ENCODE data around the gene MAN2B2.

Gene MAN2B2

GRCh38 chr4:6546681-6547447, 28.1 kb upstream of the MAN2B2 start:
- no peak for DNase-seq (ENCODE audit: low spot score)

DNA sequence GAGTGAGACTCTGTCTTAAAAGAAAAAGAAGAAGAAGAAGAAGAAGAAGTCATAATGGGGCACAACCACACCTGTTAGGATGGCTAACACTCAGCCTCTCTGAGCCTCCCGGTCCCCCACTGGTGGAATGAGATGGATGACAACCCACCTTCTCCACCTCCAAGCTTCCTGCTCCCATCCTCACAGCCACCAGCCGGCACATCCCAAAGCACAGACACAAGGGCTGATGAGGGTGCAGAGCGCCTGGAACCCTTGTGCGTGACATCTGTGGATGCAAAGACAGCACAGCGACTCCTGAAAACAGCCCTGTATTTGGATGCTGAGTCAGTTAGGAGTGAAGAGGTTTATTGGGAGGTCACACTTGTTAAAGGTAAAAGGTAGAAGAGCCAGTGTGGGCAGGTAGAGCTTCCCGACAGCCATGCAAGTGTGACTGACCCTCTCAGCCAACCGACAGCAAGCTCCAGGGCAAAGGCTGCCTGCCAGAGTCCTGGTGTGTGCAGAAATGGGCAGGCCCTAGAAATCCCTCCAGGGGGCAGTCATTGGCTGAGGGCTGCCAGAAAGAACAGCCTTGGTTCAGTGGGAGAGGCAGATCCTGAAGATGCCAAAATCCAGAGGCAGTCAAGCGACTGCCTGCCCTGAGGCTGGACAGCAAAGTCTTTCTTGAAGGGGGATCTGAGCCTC, 26.6 kb upstream of the MAN2B2 start:
- DNase-seq (ENCODE audit: low spot score), result no peak

DNA sequence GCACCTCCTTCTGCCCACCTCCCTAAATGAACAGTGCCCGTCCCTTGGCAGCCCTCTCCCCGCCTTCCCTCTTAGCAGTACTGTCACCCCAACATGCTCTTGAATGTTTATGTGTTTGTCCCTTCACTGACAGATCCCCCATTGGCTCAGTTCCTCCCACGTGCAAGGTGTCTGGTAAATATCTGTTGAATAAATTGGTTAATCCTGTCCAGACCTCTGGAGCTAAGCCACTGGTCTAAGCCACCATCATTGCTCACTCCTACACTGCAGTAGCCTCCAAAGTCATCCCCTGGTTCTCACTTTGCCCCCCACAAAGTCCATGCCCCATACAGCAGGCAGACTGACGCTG, 26.1 kb upstream of the MAN2B2 start:
- DNase-seq (ENCODE audit: low spot score), result no peak

DNA sequence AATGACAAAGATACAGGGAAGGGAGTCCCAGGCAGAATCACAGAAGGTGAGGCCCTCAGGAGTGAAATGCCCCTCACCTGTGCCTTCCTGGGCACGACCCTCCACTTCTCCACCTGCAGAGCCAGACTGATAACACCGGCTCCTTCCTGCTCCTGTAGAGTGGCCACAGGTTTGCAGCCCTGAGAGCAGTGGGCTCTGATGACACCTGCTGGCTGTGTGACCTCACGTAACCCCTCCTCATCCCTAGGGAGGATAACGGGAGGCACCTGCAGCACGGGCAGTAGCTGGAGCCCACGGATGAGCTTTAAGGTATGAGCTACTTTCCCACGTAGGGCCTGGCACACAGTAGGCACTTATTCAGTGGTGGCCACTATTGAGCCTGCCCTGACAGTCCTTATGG, 25.5 kb upstream of the MAN2B2 start:
- no peak for DNase-seq (ENCODE audit: low spot score)

DNA sequence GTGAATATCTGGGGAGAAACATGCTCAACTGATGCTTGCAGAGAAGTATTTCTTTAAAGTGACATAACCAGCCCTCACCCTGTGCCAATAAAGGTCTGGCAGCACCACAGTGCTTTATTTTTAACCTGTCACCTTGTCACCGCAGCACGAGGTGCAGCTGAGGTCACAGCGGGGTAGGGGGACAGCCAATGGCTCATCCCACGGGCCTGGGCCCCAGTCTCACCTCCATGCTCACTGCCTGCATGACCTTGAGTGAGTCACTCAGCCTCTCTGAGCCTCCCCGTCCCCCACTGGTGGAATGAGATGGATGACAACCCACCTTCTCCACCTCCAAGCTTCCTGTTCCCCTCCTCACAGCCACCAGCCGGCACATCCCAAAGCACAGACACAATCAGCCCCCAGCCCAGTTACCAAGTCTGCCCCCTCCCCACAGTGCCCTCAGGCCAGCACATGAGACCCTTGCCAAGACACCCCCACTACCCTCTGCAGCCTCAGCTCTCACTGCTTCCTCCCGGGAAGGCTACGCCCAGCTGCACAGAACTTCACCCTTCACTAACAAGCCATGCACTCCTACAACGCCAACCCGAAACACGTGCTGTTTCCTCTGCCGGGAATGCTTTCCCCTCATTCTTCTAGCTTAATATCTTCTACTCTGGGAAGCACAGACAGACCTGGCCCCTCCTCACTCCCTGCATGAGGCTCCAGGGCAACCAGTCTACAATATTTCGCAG, 24.9 kb upstream of the MAN2B2 start:
- no peak for DNase-seq (ENCODE audit: low spot score)

DNA sequence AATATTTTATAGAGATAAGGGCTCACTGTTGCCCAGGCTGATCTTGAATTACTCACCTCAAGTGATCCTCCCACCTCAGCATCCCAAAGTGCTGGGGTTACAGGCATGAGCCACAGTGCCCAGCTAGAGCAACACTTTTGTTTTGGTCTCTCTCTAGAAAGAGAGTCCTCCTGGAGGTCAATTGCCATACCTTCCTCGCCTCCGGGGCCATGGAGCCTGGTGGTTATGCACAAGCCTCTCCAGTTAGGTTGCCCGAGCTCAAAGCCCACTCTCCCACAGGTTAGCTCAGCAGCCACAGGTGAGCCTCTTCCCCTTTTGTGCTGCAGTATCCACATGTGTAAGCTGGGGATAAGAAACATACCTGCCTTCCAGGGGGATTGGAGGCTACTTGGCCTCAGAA, 24.2 kb upstream of the MAN2B2 start:
- DNase-seq (ENCODE audit: low spot score), result no peak

DNA sequence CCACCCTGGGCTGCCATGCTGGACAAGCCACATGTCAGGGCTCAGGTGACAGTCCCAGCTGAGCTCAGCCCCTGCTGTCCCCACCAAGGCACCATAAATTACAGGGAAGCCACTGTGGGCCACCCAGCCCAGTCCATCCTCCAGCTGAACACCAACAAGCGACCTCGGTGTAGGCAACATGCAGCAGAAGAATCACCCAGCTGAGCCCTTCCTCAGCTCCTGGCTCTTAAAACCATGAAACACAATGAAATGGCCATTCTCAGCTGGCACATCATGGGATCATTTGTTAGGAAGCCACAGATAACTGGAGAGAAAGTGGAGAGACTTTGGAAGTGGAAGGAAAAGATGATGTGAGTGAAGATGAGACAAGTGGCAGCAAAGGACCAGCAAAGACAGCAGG, 23.3 kb upstream of the MAN2B2 start:
- DNase-seq (ENCODE audit: low spot score), result no peak

GRCh38 chr4:6555519-6555918, 19.5 kb upstream of the MAN2B2 start:
- no peak for DNase-seq (ENCODE audit: low spot score)

- DNase-seq (ENCODE audit: low spot score), result no peak
Observed at GRCh38 chr4:6556263-6556662, 18.7 kb upstream of the MAN2B2 start.

- DNase-seq (ENCODE audit: low spot score), result no peak
Observed at GRCh38 chr4:6557185-6557584, 17.8 kb upstream of the MAN2B2 start.

DNA sequence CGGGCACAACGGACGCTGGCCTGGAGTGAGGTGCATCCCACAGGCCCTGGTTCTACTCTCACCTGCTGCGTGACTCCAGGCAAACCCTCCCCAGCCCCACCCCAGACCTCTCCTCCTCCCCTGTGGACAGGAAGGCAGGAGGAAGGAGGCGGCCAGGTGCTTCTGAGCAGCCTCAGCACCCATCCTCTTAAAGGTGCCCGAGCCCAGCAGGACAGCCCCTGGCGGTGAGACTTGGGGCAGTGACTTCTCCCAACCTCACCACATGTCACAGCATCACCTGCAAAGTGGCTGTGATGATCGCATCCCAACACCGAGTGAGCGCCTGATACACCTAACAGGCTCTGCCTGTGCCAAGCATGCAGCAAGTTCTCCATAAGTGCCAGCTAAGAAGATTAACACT, 17.1 kb upstream of the MAN2B2 start:
- DNase-seq (ENCODE audit: low spot score), result no peak

GRCh38 chr4:6560416-6561172, 14.4 kb upstream of the MAN2B2 start:
- DNase-seq (ENCODE audit: low spot score), result no peak

DNA sequence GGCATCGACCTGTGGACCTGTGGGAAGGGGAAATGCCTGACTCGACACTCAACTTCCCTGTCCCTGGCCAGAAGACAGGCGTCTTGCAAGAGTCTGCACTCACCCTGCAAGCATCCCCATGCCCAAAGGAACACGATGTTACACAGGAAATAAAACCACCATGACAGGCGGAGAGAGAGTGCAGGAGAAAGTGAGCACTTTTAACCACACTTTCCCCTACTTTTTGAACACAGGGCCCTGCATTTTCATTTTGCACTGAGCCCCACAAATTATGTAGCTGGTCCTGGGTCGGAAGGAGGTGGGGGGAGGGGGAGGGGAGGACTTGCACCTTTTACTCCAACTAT, 13.8 kb upstream of the MAN2B2 start:
- no peak for DNase-seq (ENCODE audit: low spot score)

GRCh38 chr4:6561706-6562371, 13.2 kb upstream of the MAN2B2 start:
- DNase-seq (ENCODE audit: low spot score), result no peak

DNA sequence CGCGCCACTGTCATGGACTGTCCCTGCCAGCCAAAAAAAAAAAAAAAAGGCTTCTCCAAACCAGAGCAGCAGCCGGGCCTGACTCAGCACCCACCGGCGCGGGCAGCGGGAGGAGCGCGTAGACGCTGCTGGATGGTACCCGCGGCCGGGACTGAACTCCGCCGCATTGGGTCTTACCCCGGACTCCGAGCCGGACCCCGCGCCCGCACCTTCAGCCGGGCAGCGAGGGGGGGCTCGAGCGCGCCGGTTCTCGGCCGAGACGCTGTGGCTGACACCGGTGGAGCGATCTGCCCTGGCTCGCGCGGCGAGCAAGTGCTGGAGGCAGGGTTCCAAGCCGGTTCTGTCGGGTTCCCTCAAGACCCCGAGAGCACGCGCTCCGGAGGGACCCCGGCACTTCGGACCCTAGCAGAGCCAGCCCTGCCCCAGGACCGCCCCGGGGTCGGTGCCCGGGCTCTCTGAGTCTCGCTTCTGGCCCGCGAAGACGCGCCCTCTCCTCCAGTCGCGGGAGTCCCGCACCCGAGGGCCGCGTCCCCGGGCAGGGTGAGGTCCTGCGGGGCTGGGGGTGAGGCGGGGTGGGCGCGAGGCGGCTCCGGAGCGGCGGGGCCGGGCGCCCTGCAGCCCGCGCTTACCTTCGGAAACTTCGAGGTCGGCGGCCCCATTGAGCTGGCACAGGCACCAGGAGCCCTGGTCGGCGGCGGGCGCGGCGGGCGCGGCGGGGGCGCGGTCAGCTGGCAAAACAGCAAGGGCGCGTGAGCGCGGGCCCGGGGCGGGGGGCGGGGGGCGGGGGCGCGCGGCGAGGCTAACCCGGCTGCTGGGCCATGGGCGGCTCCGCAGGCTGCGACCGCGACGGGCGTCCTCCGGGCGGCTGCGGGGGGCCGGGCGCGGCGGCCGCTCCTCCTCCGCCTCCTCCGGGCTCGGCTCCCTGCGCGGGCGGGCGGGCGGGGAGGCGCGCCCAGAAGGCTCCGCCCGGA, 11.8 kb upstream of the MAN2B2 start:
- DNase-seq (ENCODE audit: low spot score), result no peak

- no peak for DNase-seq (ENCODE audit: low spot score)
Observed at GRCh38 chr4:6563935-6564645, 10.9 kb upstream of the MAN2B2 start.

DNA sequence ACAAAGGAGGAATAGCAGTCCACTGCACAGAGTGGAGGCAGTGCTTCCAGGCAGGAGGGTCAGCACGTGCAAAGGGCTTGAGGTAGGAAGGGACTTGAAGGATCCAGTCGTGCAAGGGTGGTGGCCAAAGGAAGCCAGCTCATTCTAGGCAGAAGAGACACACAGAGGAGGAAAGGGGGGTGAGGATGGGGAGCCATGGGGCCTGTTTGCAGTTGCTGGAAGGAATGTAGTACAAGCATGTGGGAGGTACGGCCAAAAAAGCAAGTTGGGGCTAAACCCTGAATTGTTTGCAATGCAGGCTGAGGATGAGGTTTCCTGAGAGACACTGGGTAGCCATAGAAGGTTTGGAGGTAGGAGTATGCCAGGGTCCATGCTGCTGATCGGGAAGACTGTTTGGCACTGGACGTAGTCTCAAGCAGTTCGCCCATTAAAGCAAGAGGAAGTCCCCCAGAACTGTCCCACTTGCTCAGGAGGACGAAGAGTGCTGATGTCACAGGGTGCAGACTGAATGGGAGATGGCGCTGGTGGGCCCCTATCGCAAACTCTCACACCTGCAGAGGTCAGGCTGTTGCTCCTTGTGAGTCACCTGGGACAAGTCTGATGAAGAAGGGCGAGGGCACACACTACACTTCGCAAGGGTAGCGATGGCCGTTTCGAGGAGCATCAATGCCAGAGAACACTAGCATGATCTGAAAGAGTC, 9.1 kb upstream of the MAN2B2 start:
- DNase-seq (ENCODE audit: low spot score), result no peak

DNA sequence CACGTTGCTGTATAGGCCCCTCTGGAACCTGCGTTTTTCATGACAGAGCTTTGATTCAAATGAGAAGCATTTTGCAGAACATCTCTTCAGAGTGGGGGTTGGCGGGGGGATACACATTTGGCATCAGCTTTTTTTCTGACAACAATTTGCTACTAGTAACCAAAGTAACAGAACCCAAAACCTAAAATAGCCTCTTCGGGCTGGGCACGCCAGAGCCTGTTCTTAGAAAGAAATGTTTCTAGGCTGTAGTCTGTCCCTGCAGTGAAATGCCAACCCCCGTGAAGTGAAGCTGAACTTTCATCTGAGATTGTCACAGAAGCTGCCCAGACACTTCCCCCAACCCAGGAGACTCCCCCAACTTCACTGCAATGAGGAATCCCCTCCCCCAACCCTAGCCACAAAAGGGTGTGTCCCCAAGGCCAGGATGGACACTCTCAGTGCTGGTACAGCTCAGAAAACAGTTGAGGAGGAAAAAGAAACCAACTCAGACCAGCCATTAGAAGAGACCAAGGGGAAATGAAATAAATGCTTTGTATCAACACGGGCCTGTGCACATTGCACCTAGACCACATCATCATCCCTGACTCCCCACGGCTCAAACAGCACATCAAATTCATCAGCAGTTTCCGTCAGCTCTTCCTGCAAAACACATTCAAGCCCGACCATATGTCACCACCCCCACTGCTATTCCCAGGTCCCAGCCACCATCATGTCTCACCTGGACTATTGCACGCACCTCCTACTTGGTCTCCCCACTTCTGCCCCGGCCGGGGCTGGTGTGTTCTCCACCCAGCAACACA, 8.4 kb upstream of the MAN2B2 start:
- DNase-seq (ENCODE audit: low spot score), result no peak

DNA sequence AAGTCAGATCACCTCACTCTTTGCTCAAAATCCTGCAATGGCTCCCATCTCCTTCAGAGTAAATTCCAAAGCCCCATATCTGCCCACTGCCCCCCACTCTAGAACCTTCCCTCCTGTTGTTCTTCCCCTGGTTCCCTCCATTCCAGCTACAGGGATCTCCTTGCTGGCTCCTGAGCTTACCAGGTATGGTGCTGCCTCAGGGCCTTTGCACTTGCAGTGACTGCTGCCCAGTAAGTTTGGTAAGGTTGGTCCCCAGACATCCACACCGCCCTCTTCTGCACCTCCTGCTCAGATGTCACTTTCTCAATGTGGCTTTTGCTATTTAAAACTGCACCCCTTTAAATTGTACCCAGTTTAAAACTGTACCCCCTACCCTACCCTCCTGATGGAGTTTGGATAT, 7.8 kb upstream of the MAN2B2 start:
- DNase-seq (ENCODE audit: low spot score), result no peak

Measured in left forelimb (tissue), 1 donor.